HS-27A (cell line): ENCODE data around the gene CARMIL1.

Experiments
- DNase-seq: peaks from one replicate; pipeline ENCODE4 v3.0.0-alpha.2; 2012; ENCODE audit warnings: low read depth, missing footprints

Gene CARMIL1

GRCh38 chr6:25311331-25311840, 32.2 kb downstream of the CARMIL1 start:
- DNase-seq = no peak

DNA sequence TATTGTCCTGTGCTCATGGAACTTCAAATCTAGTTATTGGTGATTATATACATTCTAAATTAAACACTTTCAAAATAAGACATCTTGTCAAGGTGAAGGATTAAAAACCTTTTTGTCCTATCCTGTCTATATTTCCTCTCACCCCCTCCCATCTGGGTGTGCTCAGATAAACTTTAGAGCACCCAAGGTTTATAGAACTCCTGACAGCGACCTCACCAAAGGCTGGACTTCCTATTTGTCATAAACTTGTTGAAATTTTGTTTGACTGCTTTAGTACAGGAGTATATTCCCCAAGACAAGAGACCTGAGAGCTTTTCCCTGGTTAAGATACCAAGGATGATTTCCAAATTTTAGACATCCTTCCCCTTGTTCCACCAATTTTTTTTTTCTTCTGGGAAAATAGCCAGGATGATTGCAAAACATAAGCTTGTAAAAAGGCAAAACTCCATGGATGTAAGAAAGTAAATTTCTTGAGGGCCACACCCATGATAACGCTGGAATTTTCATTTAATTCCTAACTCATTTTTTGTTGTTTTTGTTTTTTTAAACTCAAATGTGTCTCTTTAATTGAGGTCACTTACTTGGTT, 33.0 kb downstream of the CARMIL1 start:
- peak; percentile 87 for DNase-seq

GRCh38 chr6:25312703-25313102, 33.5 kb downstream of the CARMIL1 start:
- peak; percentile 77 for DNase-seq

DNA sequence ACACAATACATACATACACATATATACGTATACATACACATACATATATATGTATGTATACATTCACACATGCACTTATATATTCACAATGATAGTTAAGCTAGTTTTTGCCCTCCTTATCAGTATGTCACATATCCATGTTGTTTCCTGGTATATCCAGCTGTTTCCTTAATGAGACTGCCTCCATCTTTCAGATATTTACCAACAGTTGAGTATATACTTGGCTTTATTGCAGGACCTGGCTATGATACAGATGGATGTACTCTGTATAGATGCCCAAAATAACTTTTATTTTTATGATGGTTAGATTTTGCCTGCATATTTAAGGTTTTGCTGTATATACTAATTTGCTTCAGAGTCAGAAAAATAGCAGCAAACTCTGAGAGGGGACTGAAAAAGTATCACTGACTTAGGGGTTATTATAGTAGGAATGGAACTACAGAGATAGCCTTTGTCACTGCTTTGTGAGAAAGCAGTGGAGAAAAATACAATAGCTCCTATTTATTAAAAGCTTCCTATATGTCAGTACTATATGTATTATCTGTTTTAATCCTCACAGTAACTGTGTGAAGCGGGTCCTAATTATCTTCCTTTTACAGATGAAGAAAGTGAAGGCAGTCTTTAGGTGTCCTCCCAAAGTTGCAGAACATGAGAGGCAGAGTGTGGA, 35.5 kb downstream of the CARMIL1 start:
- no peak for DNase-seq

- no peak for DNase-seq
Observed at GRCh38 chr6:25315194-25316177, 36.3 kb downstream of the CARMIL1 start.

DNA sequence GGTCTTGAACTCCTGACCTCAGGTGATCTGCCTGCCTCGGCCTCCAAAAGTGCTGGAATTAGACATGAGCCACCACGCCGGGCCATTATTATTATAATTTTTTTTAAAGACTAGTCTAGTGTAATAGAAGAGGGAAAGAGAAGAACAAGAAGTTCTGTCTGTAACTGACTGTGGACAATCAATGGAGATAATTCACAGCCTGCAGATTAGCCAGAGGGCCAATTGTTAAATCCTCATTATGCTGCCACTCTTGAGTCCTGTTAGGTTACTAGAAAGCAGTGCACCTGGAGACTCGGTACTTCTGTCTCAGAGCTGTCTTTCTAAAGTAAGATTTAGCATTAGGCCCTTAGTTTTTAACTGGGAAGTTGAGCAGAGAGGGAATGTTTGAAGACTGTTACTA, 37.5 kb downstream of the CARMIL1 start:
- DNase-seq = no peak

GRCh38 chr6:25318589-25318988, 39.4 kb downstream of the CARMIL1 start:
- no peak for DNase-seq

GRCh38 chr6:25320459-25320858, 41.3 kb downstream of the CARMIL1 start:
- DNase-seq = no peak

GRCh38 chr6:25322692-25323091, 43.5 kb downstream of the CARMIL1 start:
- DNase-seq = no peak

DNA sequence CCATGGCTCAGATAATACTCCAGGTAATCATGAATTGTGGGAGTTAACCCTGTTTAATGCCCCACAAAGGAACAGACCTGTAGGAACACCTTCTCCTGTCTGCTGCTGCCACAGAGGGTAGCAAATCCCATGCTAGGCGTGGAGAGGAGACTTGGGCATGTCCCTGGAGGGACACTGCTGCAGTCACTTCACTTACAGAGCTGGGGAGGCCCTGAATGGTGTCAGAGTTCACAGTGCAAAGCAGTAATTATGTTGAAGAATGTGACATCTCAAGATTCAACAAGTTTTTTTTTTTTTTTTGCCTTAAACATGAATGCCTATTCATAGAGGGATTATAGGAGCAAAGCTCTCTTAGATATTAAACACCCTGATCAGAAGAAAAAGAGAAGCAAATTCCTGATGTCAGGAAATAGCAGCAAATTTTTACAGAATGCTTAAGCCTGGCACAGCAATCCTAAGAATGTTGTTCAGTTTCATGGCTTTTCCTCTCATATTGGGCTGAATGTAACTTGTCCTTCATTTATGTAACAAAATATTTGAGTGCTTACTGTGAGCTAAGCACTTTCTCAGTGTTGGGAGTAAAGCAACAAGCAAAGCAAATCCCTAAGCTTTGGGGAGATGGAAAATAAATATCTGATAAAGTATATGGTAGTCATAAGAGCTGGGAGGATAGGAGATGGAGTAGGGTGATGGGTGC, 45.0 kb downstream of the CARMIL1 start:
- peak; percentile 23 for DNase-seq

DNA sequence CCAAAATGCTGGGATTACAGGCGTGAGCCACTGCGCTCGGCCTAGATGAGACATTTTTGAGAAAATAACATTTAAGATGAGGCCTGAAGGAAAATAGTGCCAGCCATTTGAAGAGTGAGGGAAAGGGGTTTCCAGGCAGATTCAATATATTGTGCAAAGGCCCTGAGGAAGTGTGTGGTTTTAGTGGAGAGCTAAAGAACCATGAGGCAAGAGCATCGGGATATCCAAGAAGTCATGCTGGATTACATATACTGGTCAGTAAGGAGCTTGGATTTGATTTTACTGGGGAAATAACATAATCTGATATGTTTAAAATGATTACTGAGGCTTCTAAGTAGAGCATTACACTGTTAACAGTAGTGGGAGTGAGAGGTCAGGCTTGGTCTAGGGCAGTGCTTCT, 47.0 kb downstream of the CARMIL1 start:
- DNase-seq = no peak

- no peak for DNase-seq
Observed at GRCh38 chr6:25326960-25327359, 47.8 kb downstream of the CARMIL1 start.

GRCh38 chr6:25327432-25327831, 48.3 kb downstream of the CARMIL1 start:
- no peak for DNase-seq

- no peak for DNase-seq
Observed at GRCh38 chr6:25329161-25329817, 50.1 kb downstream of the CARMIL1 start.

DNA sequence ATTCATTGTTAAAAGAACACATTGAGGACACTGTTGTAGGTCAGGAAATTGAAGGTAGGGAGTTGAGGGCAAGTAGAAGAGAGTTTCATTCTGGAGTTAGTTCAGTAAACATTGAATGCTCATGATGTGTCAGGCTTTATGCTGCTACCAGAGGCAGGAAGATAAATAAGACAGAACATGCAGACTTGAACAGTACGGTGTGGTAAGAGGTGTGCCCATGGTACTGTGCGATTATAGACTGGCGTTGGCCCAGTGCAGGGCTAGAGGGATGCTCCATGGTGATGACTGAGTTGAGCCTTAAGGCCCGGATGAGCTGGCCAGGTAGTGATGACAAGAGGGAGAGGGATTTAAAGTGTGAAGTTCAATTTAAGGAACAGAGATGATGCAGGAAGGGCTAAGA, 50.8 kb downstream of the CARMIL1 start:
- DNase-seq = no peak

GRCh38 chr6:25330796-25331685, 51.9 kb downstream of the CARMIL1 start:
- DNase-seq = no peak

- DNase-seq = no peak
Observed at GRCh38 chr6:25332165-25332564, 53.0 kb downstream of the CARMIL1 start.

- no peak for DNase-seq
Observed at GRCh38 chr6:25332655-25333071, 53.5 kb downstream of the CARMIL1 start.

GRCh38 chr6:25333471-25333870, 54.3 kb downstream of the CARMIL1 start:
- DNase-seq = no peak

DNA sequence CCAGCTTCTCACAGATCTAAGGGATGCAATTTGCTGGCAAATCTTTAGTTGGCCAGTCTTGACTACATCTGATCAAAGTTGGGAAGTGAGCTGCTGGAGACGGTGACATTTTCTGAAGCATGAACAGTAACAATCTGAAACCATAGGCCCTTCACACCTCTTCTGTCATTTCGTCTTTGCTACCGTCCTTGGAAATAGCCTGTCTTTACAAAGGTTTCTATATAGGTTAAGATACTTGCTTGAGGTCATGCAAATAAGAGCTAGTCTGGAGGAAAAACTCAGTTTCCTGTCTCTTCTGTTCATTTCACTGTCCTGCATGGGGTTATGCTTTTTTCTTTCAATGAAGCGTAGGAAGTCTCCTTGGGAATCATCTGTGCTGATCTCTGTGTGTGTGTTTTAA, 55.6 kb downstream of the CARMIL1 start:
- no peak for DNase-seq
